Activated naive CD8-positive, alpha-beta T cell (primary cell): ENCODE data around the gene PTGER2.

Experiments
- H3K27ac Mint-ChIP-seq: one replicate; pipeline ENCODE4 v1.8.0; 2021; ENCODE audit warnings: mixed read lengths
- H3K27me3 Mint-ChIP-seq: one replicate; pipeline ENCODE4 v1.8.0; 2021; ENCODE audit warnings: mixed read lengths
- H3K36me3 Mint-ChIP-seq: one replicate; pipeline ENCODE4 v1.8.0; 2021; ENCODE audit warnings: mixed read lengths
- H3K4me1 Mint-ChIP-seq: one replicate; pipeline ENCODE4 v1.8.0; 2021; ENCODE audit warnings: low read depth, mixed read lengths
- H3K4me3 Mint-ChIP-seq: one replicate; pipeline ENCODE4 v1.8.0; 2021; ENCODE audit warnings: mild to moderate bottlenecking, mixed read lengths
- H3K9me3 Mint-ChIP-seq: one replicate; pipeline ENCODE4 v1.8.0; 2021; ENCODE audit warnings: low read depth, mixed read lengths

The PTGER2 gene

GRCh38 chr14:52313903-52314594 is at the start of gene PTGER2:
Gene PTGER2, plus strand, starts transcription at chr14:52314312. Its CDS starts 237 bp downstream, at chr14:52314549.
- Mint-ChIP-seq H3K36me3 (peaks cover 6% of the 10 kb centered on the region), H3K27ac (peak within 1 kb of the TSS; percentile 98), H3K4me1 (peaks cover 87% of the 10 kb centered on the region), H3K9me3 (no peaks in the 10 kb centered on the region), H3K27me3 (no peaks in the 10 kb centered on the region), H3K4me3 (peak within 1 kb of the TSS; percentile 99)

GRCh38 chr14:52265253-52265652 is 48.9 kb upstream of the PTGER2 start:
- Mint-ChIP-seq H3K27ac (no peak overlapping the region), H3K4me3 (no peak overlapping the region), H3K27me3 (peaks cover 18% of the 10 kb centered on the region), H3K4me1 (peaks cover 41% of the 10 kb centered on the region), H3K36me3 (peaks cover 2% of the 10 kb centered on the region), H3K9me3 (no peaks in the 10 kb centered on the region)

- peaks cover 41% of the 10 kb centered on the region for H3K4me1 Mint-ChIP-seq
- peaks cover 2% of the 10 kb centered on the region for H3K36me3 Mint-ChIP-seq
- H3K27ac Mint-ChIP-seq: no peak overlapping the region
- H3K27me3 Mint-ChIP-seq: peaks cover 21% of the 10 kb centered on the region
- H3K9me3 Mint-ChIP-seq: no peaks in the 10 kb centered on the region
- H3K4me3 Mint-ChIP-seq: peak overlapping the region; percentile 18
These were observed 47.9 kb upstream of the PTGER2 start for GRCh38 chr14:52266179-52266578.

- Mint-ChIP-seq H3K27ac (no peak overlapping the region), H3K27me3 (peaks cover 21% of the 10 kb centered on the region), H3K9me3 (no peaks in the 10 kb centered on the region), H3K4me1 (peaks cover 41% of the 10 kb centered on the region), H3K36me3 (peaks cover 2% of the 10 kb centered on the region), H3K4me3 (peak overlapping the region; percentile 91)
These were observed 47.3 kb upstream of the PTGER2 start for GRCh38 chr14:52266782-52267181.

GRCh38 chr14:52267501-52268278 is 46.4 kb upstream of the PTGER2 start, which contains the start of gene PTGDR:
Gene PTGDR, plus strand, starts transcription at chr14:52267698. Its CDS starts 117 bp downstream, at chr14:52267815.
- Mint-ChIP-seq H3K36me3 (peaks cover 2% of the 10 kb centered on the region), H3K27me3 (peaks cover 21% of the 10 kb centered on the region), H3K27ac (no peak within 1 kb of the TSS), H3K4me1 (peaks cover 43% of the 10 kb centered on the region), H3K4me3 (peak within 1 kb of the TSS; percentile 91), H3K9me3 (no peaks in the 10 kb centered on the region)

- peaks cover 21% of the 10 kb centered on the region for H3K27me3 Mint-ChIP-seq
- no peak overlapping the region for H3K27ac Mint-ChIP-seq
- peak overlapping the region; percentile 91 for H3K4me3 Mint-ChIP-seq
- H3K4me1 Mint-ChIP-seq: peaks cover 43% of the 10 kb centered on the region
- no peaks in the 10 kb centered on the region for H3K9me3 Mint-ChIP-seq
- peaks cover 2% of the 10 kb centered on the region for H3K36me3 Mint-ChIP-seq
These were observed 45.6 kb upstream of the PTGER2 start for GRCh38 chr14:52268279-52269061.

GRCh38 chr14:52269100-52269499 is 45.0 kb upstream of the PTGER2 start:
- Mint-ChIP-seq H3K4me3 (peak overlapping the region; percentile 91), H3K9me3 (no peaks in the 10 kb centered on the region), H3K27ac (no peak overlapping the region), H3K4me1 (peaks cover 43% of the 10 kb centered on the region), H3K27me3 (peaks cover 21% of the 10 kb centered on the region), H3K36me3 (peaks cover 2% of the 10 kb centered on the region)

GRCh38 chr14:52269982-52270381 is 44.1 kb upstream of the PTGER2 start:
- no peak overlapping the region for H3K27ac Mint-ChIP-seq
- H3K27me3 Mint-ChIP-seq: peaks cover 21% of the 10 kb centered on the region
- H3K36me3 Mint-ChIP-seq: peaks cover 2% of the 10 kb centered on the region

GRCh38 chr14:52271538-52271937 is 42.6 kb upstream of the PTGER2 start:
- H3K36me3 Mint-ChIP-seq: peaks cover 2% of the 10 kb centered on the region
- no peak overlapping the region for H3K4me3 Mint-ChIP-seq
- no peaks in the 10 kb centered on the region for H3K9me3 Mint-ChIP-seq
- H3K27me3 Mint-ChIP-seq: peaks cover 21% of the 10 kb centered on the region
- H3K27ac Mint-ChIP-seq: no peak overlapping the region
- H3K4me1 Mint-ChIP-seq: peaks cover 28% of the 10 kb centered on the region

More at GRCh38 chr14:52269982-52270381, 44.1 kb upstream of the PTGER2 start:
- Mint-ChIP-seq H3K4me3 (no peak overlapping the region), H3K9me3 (no peaks in the 10 kb centered on the region), H3K4me1 (peaks cover 41% of the 10 kb centered on the region)

- Mint-ChIP-seq H3K9me3 (no peaks in the 10 kb centered on the region), H3K4me1 (peaks cover 21% of the 10 kb centered on the region), H3K36me3 (peaks cover under 1% of the 10 kb centered on the region), H3K27me3 (peaks cover 19% of the 10 kb centered on the region), H3K27ac (no peak overlapping the region), H3K4me3 (no peak overlapping the region)
These were observed 41.7 kb upstream of the PTGER2 start for GRCh38 chr14:52272375-52272774.

GRCh38 chr14:52275372-52275771 is 38.7 kb upstream of the PTGER2 start:
- Mint-ChIP-seq H3K9me3 (no peaks in the 10 kb centered on the region), H3K4me3 (no peak overlapping the region), H3K4me1 (peaks cover 7% of the 10 kb centered on the region), H3K36me3 (no peaks in the 10 kb centered on the region), H3K27me3 (peaks cover 6% of the 10 kb centered on the region), H3K27ac (peak overlapping the region; percentile 58)

GRCh38 chr14:52277552-52277951 is 36.6 kb upstream of the PTGER2 start:
- peaks cover 3% of the 10 kb centered on the region for H3K27me3 Mint-ChIP-seq
- peaks cover 17% of the 10 kb centered on the region for H3K4me1 Mint-ChIP-seq
- H3K9me3 Mint-ChIP-seq: no peaks in the 10 kb centered on the region
- H3K4me3 Mint-ChIP-seq: no peak overlapping the region
- H3K36me3 Mint-ChIP-seq: peaks cover 3% of the 10 kb centered on the region
- H3K27ac Mint-ChIP-seq: no peak overlapping the region

- no peak overlapping the region for H3K27ac Mint-ChIP-seq
- H3K4me3 Mint-ChIP-seq: no peak overlapping the region
- H3K9me3 Mint-ChIP-seq: no peaks in the 10 kb centered on the region
- H3K36me3 Mint-ChIP-seq: peaks cover 3% of the 10 kb centered on the region
- H3K4me1 Mint-ChIP-seq: peaks cover 16% of the 10 kb centered on the region
- H3K27me3 Mint-ChIP-seq: peaks cover 3% of the 10 kb centered on the region
These were observed 34.7 kb upstream of the PTGER2 start for GRCh38 chr14:52279408-52279807.

- peaks cover 41% of the 10 kb centered on the region for H3K4me1 Mint-ChIP-seq
- H3K27ac Mint-ChIP-seq: no peak overlapping the region
These were observed 31.0 kb upstream of the PTGER2 start for GRCh38 chr14:52283099-52283498.

More at GRCh38 chr14:52283099-52283498, 31.0 kb upstream of the PTGER2 start:
- Mint-ChIP-seq H3K36me3 (peaks cover 3% of the 10 kb centered on the region), H3K4me3 (no peak overlapping the region), H3K27me3 (no peaks in the 10 kb centered on the region), H3K9me3 (no peaks in the 10 kb centered on the region)
